ENCODE measurements around the gene ARMC5.

GRCh38 chr16:31452631-31453106 is 6.6 kb upstream of the ARMC5 start:
- TF ChIP-seq GATA2 (IDR thresholded peaks at IDR 0.05; ENCODE audit: low read depth, low read length) (no peak), GATA3 (IDR thresholded peaks at IDR 0.05; ENCODE audit: low read depth, low read length) (no peak)
